Karpas-422 (cell line): ENCODE measurements around the gene MS4A18. TPM values are rescaled to one million over a fixed set of nuclear protein-coding genes. Genes with fewer than 3 reads are reported as not detected.

Experiments used
- DNase-seq: peaks from one replicate; pipeline ENCODE4 v3.0.0-alpha.2; 2015
- H2AFZ ChIP-seq: fragments of 200-600 bp; sonication (generic); 2 replicates; pipeline ENCODE4 v1.6.1; 2014; ENCODE audit warnings: antibody characterized with exemption, low read length, mixed read lengths
- H3K27ac ChIP-seq: fragments of 200-600 bp; sonication (generic); 2 replicates; pipeline ENCODE4 v1.5.1; 2014; ENCODE audit warnings: mild to moderate bottlenecking, low read length, moderate library complexity
- H3K27me3 ChIP-seq: fragments of 200-600 bp; sonication (generic); 2 replicates; pipeline ENCODE4 v1.6.1; 2014; ENCODE audit warnings: low read length, mixed read lengths
- H3K36me3 ChIP-seq: fragments of 200-600 bp; sonication (generic); 2 replicates; pipeline ENCODE4 v1.6.1; 2014; ENCODE audit warnings: low read length, mixed read lengths; ENCODE audit not compliant: insufficient read depth
- H3K4me1 ChIP-seq: fragments of 200-600 bp; sonication (generic); 2 replicates; pipeline ENCODE4 v1.6.1; 2014; ENCODE audit warnings: mild to moderate bottlenecking, low read length, mixed read lengths
- H3K4me2 ChIP-seq: fragments of 200-600 bp; sonication (generic); 2 replicates; pipeline ENCODE4 v1.6.1; 2014; ENCODE audit warnings: low read length, low read depth, mild to moderate bottlenecking; ENCODE audit not compliant: poor library complexity, severe bottlenecking
- H3K4me3 ChIP-seq: fragments of 200-600 bp; sonication (generic); 2 replicates; pipeline ENCODE4 v1.5.1; 2014; ENCODE audit warnings: mild to moderate bottlenecking, antibody characterized with exemption, low read length, mixed read lengths
- H3K79me2 ChIP-seq: fragments of 200-600 bp; sonication (generic); 2 replicates; pipeline ENCODE4 v1.6.1; 2014; ENCODE audit warnings: mild to moderate bottlenecking, low read length, mixed read lengths
- H3K9ac ChIP-seq: fragments of 200-600 bp; sonication (generic); 2 replicates; pipeline ENCODE4 v1.6.0; 2014; ENCODE audit warnings: low read length
- H3K9me2 ChIP-seq: fragments of 200-600 bp; sonication (generic), shearing (Covaris generic); replicated peaks from 2 replicates; pipeline ENCODE4 v1.6.0; 2014; ENCODE audit warnings: mild to moderate bottlenecking, low read length, moderate library complexity; ENCODE audit not compliant: insufficient read depth
- H3K9me3 ChIP-seq: fragments of 300-700, 200-600 bp; sonication (generic); 2 replicates; pipeline ENCODE4 v1.6.1; 2014; ENCODE audit warnings: low read length, mixed read lengths
- H4K20me1 ChIP-seq: fragments of 200-600 bp; sonication (generic); 2 replicates; pipeline ENCODE4 v1.6.1; 2014; ENCODE audit warnings: mild to moderate bottlenecking, antibody characterized with exemption, low read length, low read depth; ENCODE audit not compliant: insufficient read depth
- total RNA-seq: library from RNA; depleted of rRNA; stranded (reverse); fragments of >200 nt; shearing (Covaris generic); gene quantifications from 2 replicates; pipeline ENCODE4 v1.2.3, GENCODE V29; 2014; ENCODE audit warnings: low replicate concordance

The MS4A18 gene
- total RNA-seq, 1 experiment from 2014 or later, result not detected

- no peak overlapping the region; the same call in 1 of the 2 replicates for H2AFZ ChIP-seq
- H3K27me3 ChIP-seq, result no peaks in the 10 kb centered on the region
Measured at GRCh38 chr11:60717956-60718355, 6.6 kb upstream of the MS4A18 start.

GRCh38 chr11:60718524-60719316 is 5.8 kb upstream of the MS4A18 start:
- no peaks in the 10 kb centered on the region for H3K36me3 ChIP-seq
- H4K20me1 ChIP-seq, result no peaks in the 10 kb centered on the region
- no peaks in the 10 kb centered on the region for H3K9me2 ChIP-seq
- no peaks in the 10 kb centered on the region for H3K9me3 ChIP-seq
- H3K27ac ChIP-seq, result no peak overlapping the region
- H3K4me2 ChIP-seq, result no peak overlapping the region
- no peak overlapping the region; the same call in 1 of the 2 replicates for H2AFZ ChIP-seq
- DNase-seq, result no peak
- H3K4me3 ChIP-seq, result no peak overlapping the region
- H3K79me2 ChIP-seq, result no peaks in the 10 kb centered on the region
- H3K4me1 ChIP-seq, result no peaks in the 10 kb centered on the region; the same call in 1 of the 2 replicates
- no peak overlapping the region for H3K9ac ChIP-seq
- no peaks in the 10 kb centered on the region for H3K27me3 ChIP-seq

More at GRCh38 chr11:60717956-60718355, 6.6 kb upstream of the MS4A18 start:
- no peaks in the 10 kb centered on the region for H3K9me2 ChIP-seq
- no peaks in the 10 kb centered on the region for H3K79me2 ChIP-seq
- no peaks in the 10 kb centered on the region for H3K9me3 ChIP-seq
- H3K36me3 ChIP-seq, result no peaks in the 10 kb centered on the region
- no peaks in the 10 kb centered on the region; the same call in 1 of the 2 replicates for H3K4me1 ChIP-seq
- DNase-seq, result peak; percentile 56
- H3K27ac ChIP-seq, result no peak overlapping the region
- H3K4me3 ChIP-seq, result no peak overlapping the region
- no peaks in the 10 kb centered on the region for H4K20me1 ChIP-seq
- H3K9ac ChIP-seq, result no peak overlapping the region
- H3K4me2 ChIP-seq, result no peak overlapping the region

- H3K9me2 ChIP-seq, result no peaks in the 10 kb centered on the region
- no peak overlapping the region for H3K4me2 ChIP-seq
- no peak overlapping the region for H3K4me3 ChIP-seq
- no peak overlapping the region for H2AFZ ChIP-seq
- H3K9ac ChIP-seq, result no peak overlapping the region
- no peaks in the 10 kb centered on the region for H4K20me1 ChIP-seq
- no peak for DNase-seq
- H3K27me3 ChIP-seq, result no peaks in the 10 kb centered on the region
- no peak overlapping the region for H3K27ac ChIP-seq
- no peaks in the 10 kb centered on the region for H3K79me2 ChIP-seq
- no peaks in the 10 kb centered on the region; the same call in 1 of the 2 replicates for H3K4me1 ChIP-seq
- no peaks in the 10 kb centered on the region for H3K9me3 ChIP-seq
- no peaks in the 10 kb centered on the region for H3K36me3 ChIP-seq
Measured at GRCh38 chr11:60719391-60719790, 5.1 kb upstream of the MS4A18 start.

GRCh38 chr11:60720460-60720859 is 4.1 kb upstream of the MS4A18 start:
- H3K4me3 ChIP-seq, result no peak overlapping the region
- no peaks in the 10 kb centered on the region; the same call in 1 of the 2 replicates for H3K4me1 ChIP-seq
- no peak for DNase-seq
- no peaks in the 10 kb centered on the region for H3K79me2 ChIP-seq
- no peaks in the 10 kb centered on the region for H3K9me2 ChIP-seq
- no peak overlapping the region for H3K4me2 ChIP-seq
- no peaks in the 10 kb centered on the region for H3K36me3 ChIP-seq
- no peaks in the 10 kb centered on the region for H3K9me3 ChIP-seq
- H3K9ac ChIP-seq, result no peak overlapping the region
- H2AFZ ChIP-seq, result no peak overlapping the region
- H4K20me1 ChIP-seq, result no peaks in the 10 kb centered on the region
- no peaks in the 10 kb centered on the region for H3K27me3 ChIP-seq
- no peak overlapping the region for H3K27ac ChIP-seq

- H3K9ac ChIP-seq, result no peak overlapping the region
- no peak overlapping the region for H2AFZ ChIP-seq
- H3K27me3 ChIP-seq, result no peaks in the 10 kb centered on the region
- no peaks in the 10 kb centered on the region for H4K20me1 ChIP-seq
- no peaks in the 10 kb centered on the region for H3K4me1 ChIP-seq
- DNase-seq, result peak; percentile 26
- no peak overlapping the region for H3K4me3 ChIP-seq
- H3K79me2 ChIP-seq, result no peaks in the 10 kb centered on the region
- no peaks in the 10 kb centered on the region for H3K9me2 ChIP-seq
- H3K9me3 ChIP-seq, result no peaks in the 10 kb centered on the region
- no peaks in the 10 kb centered on the region for H3K36me3 ChIP-seq
- no peak overlapping the region for H3K4me2 ChIP-seq
- no peak overlapping the region for H3K27ac ChIP-seq
Measured at GRCh38 chr11:60725592-60725991, 1.1 kb downstream of the MS4A18 start.

- no peaks in the 10 kb centered on the region for H3K9me2 ChIP-seq
- H3K9ac ChIP-seq, result no peak overlapping the region
- H3K79me2 ChIP-seq, result no peaks in the 10 kb centered on the region
- H3K9me3 ChIP-seq, result no peaks in the 10 kb centered on the region
- no peak for DNase-seq
- H3K27ac ChIP-seq, result no peak overlapping the region
- no peaks in the 10 kb centered on the region for H3K27me3 ChIP-seq
- no peak overlapping the region for H3K4me3 ChIP-seq
- H3K4me1 ChIP-seq, result no peaks in the 10 kb centered on the region
- no peak overlapping the region for H2AFZ ChIP-seq
- no peaks in the 10 kb centered on the region for H4K20me1 ChIP-seq
- no peaks in the 10 kb centered on the region for H3K36me3 ChIP-seq
- H3K4me2 ChIP-seq, result no peak overlapping the region
Measured at GRCh38 chr11:60731586-60731985, 7.1 kb downstream of the MS4A18 start.

GRCh38 chr11:60734279-60734678 is 9.8 kb downstream of the MS4A18 start:
- Histone ChIP-seq H3K27me3 (no peaks in the 10 kb centered on the region), H3K4me2 (no peak overlapping the region), H3K4me1 (no peaks in the 10 kb centered on the region; the same call in 1 of the 2 replicates), H3K9ac (no peak overlapping the region), H3K9me2 (no peaks in the 10 kb centered on the region), H3K79me2 (no peaks in the 10 kb centered on the region), H3K36me3 (no peaks in the 10 kb centered on the region), H4K20me1 (no peaks in the 10 kb centered on the region), H3K4me3 (no peak overlapping the region), H3K9me3 (no peaks in the 10 kb centered on the region), H3K27ac (no peak overlapping the region), H2AFZ (no peak overlapping the region)
- no peak for DNase-seq

GRCh38 chr11:60739114-60739513 is 14.6 kb downstream of the MS4A18 start:
- no peak overlapping the region for H3K4me2 ChIP-seq
- H4K20me1 ChIP-seq, result no peaks in the 10 kb centered on the region
- H3K9me3 ChIP-seq, result no peaks in the 10 kb centered on the region
- H3K9ac ChIP-seq, result no peak overlapping the region
- DNase-seq, result no peak
- H3K9me2 ChIP-seq, result no peaks in the 10 kb centered on the region
- H3K79me2 ChIP-seq, result no peaks in the 10 kb centered on the region
- H3K27me3 ChIP-seq, result no peaks in the 10 kb centered on the region
- H3K36me3 ChIP-seq, result no peaks in the 10 kb centered on the region
- no peak overlapping the region for H2AFZ ChIP-seq
- peaks cover 7% of the 10 kb centered on the region for H3K4me1 ChIP-seq
- H3K27ac ChIP-seq, result no peak overlapping the region
- H3K4me3 ChIP-seq, result no peak overlapping the region
